ENCODE data around the gene KIF3B.

GRCh38 chr20:32364554-32365208, 87.2 kb downstream of the KIF3B start:
- no peak for TF ChIP-seq CTCF (conservative IDR thresholded peaks at IDR 0.05 in 1 of 2, IDR thresholded peaks at IDR 0.05 in 1 of 2; ENCODE audit: low read depth in 1 of 2, low read length in 2 of 2)
- no peak for TF ChIP-seq EZH2 (IDR thresholded peaks at IDR 0.05; ENCODE audit: low read length, missing control alignments)

Data from fibroblast of lung (primary cell).